Heart left ventricle (tissue), 13 donors: ENCODE results near the gene DAB2.

Source experiments
- CTCF ChIP-seq, 12 donors: fragments of 200-600 bp; sonication (generic) in 4 of 12; IDR thresholded peaks; one replicate each; pipeline versions ENCODE4 v1.5.0 to v1.8.0; 2018 to 2022; ENCODE audit warnings: antibody characterized with exemption in 12 of 12, mild to moderate bottlenecking in 5 of 12
- POLR2A ChIP-seq, 2 donors: fragments of 450-650 bp; IDR thresholded peaks; one replicate each; pipeline ENCODE4 v1.6.1; 2017; ENCODE audit warnings: antibody characterized with exemption in 2 of 2, mild to moderate bottlenecking in 2 of 2, moderate library complexity in 2 of 2
- donor health status: ischemic (EF 13 %, LVEDD 7.1; RV severe dilation, severe dysfunction).
- donor health status: DM: no; HTN: yes; CAD: no.
- donor health status: DM: no; HTN: no; CAD: no.
- donor health status: ischemic (EF 25% LVEDD 6.9; RV normal size, moderate dysfunction).
- donor health status: ischemic (EF 25% LVEDD 5.7; RV mildly dilated, moderate dysfunction).
- donor health status: ischemic (EF 35%, LVEDD 5.7; RV mildly dilated, moderate dysfunction).
- donor health status: nonischemic (EF 11% LVEDD 7.7; RV severe dilation, severe dysfunction).
- donor health status: DM: yes; HTN: yes; CAD: no.
- donor health status: PGD.
- donor health status: ischemic (EF 29% LVEDD 5.4; RV normal size, mild dysfunction).
- donor health status: nonischemic (EF 23%, LVEDD 6.1; RV moderate dilation, normal function).

GRCh38 chr5:39427633-39428032 is 2.9 kb upstream of the DAB2 start:
- TF ChIP-seq CTCF (IDR thresholded peaks at IDR 0.05) (no peak), POLR2A (IDR thresholded peaks at IDR 0.05) (no peak)
